Right ventricle myocardium inferior (tissue), 1 donor: ENCODE data around the gene RYR2. TPM values are rescaled to one million over a fixed set of nuclear protein-coding genes. Genes with fewer than 3 reads are reported as not detected.

Experiments used
- ATAC-seq: fragments of 200-7000 bp; cut with Tn5 transposase; one replicate; pipeline ENCODE4 v1.9.1; 2020; ENCODE audit warnings: mild to moderate bottlenecking, moderate library complexity
- DNase-seq: peaks from one replicate; pipeline ENCODE4 v3.0.0; 2021; ENCODE audit errors: missing footprints
- intact Hi-C: fragments of 100-400 bp; cut with DNase I; formaldehyde crosslinking; loops from one replicate; pipeline ENCODE4 v1.11.0; 2022
- total RNA-seq: library from RNA; stranded (reverse); fragmentation: NEBNext Ultra II Directional; extraction: Animal tissue kit (Norgen Biotek cat#: 25700); gene quantifications from one replicate; pipeline ENCODE4 v1.2.1, GENCODE V29; 2021
- donor health status: DM: no; HTN: yes; CAD: no; lungs with severe emphysema.

RYR2 gene
- total RNA-seq, 1 donor from 2014 or later: 694 TPM

DNA sequence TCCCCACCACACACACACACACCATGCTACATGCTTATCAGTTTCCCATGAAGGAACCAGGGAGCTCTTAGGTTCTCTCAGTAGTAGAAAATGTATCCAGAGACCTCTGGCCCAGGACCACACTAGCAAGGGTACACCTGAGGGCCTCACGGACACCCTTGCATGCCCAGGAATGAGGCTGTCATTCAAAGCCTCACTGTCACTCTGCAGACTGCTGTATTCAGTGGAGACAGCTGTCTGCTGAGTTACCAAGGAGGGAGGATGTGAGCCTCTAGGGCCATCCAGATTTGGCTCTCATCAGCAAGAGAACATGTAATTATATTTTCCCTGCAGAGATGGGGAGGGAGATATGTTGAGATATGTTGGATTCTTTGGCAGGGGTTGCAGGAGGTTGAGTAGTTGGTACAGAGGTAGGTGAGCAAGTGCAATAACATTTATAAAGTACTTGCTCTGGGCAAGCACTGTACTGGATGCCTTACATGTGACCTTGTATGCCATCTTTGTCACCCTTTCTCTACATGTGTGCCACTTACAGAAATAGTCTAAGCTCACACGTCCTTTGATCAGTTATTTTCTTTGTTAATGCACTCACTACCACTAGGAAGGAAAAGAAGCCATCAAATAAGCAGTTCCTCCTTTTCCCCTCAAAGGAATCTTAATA, 598.2 kb downstream of the RYR2 start:
- ATAC-seq: peak; percentile 75
- DNase-seq: no peak
- intact Hi-C loops: no loop called here

DNA sequence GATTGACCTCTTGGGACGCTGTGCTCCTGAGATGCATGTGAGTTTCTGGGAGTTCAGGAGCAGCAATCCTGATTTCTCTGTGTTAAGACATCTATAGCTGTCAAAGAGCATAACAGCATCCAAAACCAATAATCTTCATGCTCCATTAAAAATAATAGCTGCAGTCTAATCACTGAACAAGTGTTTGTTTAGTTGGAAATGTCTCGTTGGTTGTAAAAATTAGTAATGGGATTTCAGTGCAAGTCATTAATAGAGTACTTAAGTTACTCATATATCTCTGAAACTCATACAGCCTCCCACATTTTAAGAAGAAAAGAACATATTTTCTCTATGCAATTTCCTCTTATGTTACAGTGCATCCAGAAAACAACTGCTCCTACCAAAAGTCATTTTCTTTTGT, 599.0 kb downstream of the RYR2 start:
- DNase-seq (no peak), ATAC-seq (no peak)
- intact Hi-C loops: no loop called here

DNA sequence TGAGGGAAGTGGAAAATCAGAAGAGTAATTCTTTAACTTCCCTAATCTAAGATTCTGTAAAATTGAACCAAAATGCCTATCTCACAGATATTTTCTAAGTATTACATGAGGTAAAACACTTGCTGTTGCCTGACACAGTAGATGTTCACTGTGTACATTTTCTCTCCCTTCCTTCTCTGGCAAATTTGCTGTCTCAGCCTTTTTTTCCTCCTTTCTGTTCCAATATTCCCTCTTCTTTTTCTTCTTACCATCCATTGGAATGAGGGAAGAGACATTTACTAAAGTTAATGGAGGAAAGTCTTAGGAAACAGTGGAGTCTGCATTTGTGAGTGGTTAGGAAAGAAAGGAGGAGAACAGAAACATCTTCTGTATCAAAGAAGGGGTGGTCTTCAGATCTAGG, 608.8 kb downstream of the RYR2 start:
- ATAC-seq (no peak), DNase-seq (no peak)
- intact Hi-C loops: no loop called here

DNA sequence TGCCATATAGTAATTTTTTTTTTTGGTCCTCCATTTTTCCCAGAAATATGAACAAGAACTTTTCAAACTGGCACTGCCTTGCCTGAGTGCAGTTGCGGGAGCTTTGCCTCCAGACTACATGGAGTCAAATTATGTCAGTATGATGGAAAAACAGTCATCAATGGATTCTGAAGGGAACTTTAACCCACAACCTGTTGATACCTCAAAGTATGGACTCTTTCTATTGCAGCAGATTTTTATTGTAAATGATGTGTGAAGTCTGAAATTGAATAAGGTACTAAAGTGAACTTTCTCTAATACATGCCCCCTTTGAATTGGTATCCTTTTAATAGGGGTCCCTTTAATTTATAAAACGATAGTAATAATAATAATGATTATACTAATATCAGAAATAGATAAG, 613.8 kb downstream of the RYR2 start:
- DNase-seq: no peak
- intact Hi-C loops: no loop called here
- ATAC-seq: no peak

DNA sequence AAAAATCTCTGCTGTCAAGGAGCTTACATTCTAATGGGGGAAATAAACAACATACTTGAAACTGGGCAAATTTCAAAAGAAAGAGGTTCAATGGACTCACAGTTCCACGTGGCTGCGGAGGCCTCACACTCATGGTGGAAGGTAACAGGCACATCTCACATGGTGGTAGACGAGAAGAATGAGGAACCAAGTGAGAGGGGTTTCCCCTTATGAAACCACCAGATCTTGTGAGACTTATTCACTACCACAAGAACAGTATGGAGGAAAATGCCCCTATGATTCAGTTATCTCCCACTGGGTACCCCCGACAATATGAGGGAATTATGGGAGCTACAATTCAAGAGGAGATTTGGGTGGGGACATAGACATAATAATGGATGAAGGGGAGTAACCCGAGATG, 622.4 kb downstream of the RYR2 start:
- ATAC-seq (no peak), DNase-seq (no peak)
- intact Hi-C loops: no loop called here

DNA sequence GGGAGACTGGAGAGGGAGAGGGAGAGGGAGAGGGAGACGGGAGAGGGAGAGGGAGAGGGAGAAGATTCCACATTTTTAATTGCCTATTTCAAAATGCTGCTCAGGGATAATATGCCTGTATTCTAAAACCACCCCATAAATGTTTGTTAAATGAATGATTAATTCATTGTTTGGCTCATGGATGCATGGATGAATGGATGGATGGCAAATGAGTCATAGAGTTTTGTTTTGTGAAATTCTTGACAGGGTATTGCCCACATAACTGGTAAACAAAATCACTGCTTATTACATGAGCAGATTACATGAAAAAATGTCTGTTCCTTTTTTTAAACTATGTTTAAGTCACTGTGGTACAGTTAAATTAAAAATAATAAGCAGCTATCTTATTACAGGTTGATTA, 628.3 kb downstream of the RYR2 start:
- DNase-seq (no peak), ATAC-seq (no peak)
- intact Hi-C loops: no loop called here

DNA sequence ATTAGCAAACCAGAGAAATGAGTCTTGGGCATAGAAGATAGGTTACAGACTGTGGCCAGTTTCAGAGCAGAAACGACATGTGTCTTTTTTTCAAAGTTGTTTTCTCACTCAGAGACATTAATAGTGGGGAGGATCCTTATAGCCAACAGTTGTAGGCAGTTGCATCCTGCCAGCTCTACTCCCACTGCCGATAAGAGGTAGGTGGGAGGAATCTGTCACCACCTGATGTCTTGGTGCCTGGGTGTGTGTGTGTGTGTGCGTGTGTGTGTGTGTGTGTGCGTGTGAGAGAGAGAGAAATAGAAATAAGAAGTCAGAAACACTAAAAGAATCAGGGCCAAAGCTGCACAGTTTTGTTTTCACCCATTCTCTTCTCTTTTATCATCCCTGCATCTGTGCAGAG, 629.3 kb downstream of the RYR2 start:
- ATAC-seq: peak; percentile 37
- intact Hi-C loops: no loop called here
- DNase-seq: no peak

DNA sequence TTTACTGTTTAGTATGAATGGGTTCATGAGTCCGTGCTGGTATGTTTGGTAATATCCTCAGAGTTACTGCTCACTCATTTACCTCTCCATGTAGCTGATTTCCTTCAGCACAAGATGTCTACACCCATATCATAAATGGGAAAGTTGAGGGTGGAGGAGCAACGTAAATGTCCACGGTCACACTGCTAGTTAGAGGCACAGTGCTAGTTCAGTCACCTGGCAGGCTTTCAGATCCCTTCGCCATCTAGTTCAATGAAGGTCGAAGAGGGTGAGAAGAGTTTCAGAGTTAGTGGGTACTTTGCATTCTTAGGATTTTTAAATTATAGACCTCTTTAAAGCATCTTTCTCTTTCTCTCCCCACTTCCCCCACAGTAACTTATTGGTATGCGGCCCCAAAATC, 630.0 kb downstream of the RYR2 start:
- DNase-seq (no peak), ATAC-seq (peak; percentile 40)
- intact Hi-C loops: no loop called here

DNA sequence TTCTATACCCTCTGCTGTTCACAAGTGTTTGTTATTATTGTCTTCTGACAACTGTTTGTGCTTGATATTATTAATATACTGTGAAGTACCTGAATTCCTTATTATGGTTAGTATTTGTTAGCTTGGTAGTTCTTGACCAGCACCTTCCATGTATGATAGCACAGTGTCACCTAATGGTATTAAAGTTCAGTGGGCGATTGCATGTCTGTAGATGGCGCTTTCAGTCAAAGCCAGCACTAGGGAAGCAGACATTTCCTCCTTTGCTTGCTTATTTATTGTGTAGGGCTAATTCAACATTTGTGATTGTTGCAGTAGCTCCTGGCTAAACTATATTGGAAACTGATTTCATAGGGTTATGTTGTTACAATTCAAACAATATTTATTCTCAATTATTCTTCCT, 630.8 kb downstream of the RYR2 start:
- ATAC-seq: no peak
- no peak for DNase-seq
- intact Hi-C loops: no loop called here

DNA sequence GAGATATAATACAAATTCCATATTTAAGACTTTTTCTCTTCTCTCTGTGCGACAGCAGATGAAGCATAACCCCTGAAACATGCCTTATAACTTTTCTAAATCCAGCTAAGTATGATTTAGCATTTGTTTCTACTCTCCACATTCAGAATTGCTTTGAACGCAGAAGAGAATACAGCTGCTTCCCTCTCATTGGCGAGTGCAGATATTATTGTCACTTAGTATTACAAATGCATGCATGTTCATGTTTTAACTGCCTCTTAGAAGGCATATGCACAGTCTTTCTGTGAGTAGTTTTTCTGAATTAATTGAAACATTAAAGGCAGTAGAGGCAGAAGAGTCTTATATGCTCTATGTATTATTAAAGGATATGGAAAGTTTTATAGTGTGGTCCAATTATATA, 631.6 kb downstream of the RYR2 start:
- DNase-seq (no peak), ATAC-seq (no peak)
- intact Hi-C loops: no loop called here

DNA sequence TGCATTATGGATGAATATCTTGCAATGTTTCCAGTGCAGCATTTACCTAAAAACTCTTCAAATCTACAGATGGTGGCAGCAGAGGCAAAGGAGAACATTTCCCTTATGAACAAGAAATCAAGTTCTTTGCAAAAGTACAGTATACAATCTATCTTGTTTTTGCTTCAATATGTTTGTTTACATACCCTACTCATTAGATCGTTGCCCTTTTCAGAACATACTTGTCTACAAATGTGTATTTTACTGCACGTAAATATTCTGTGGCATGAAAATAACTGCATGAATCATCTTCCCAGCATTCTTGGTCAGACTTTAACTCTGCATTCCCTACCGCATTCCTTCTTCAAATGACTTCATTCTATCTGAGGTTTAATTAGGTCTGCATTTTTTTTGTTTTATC, 636.0 kb downstream of the RYR2 start:
- no peak for DNase-seq
- intact Hi-C loops: no loop called here
- ATAC-seq: no peak

DNA sequence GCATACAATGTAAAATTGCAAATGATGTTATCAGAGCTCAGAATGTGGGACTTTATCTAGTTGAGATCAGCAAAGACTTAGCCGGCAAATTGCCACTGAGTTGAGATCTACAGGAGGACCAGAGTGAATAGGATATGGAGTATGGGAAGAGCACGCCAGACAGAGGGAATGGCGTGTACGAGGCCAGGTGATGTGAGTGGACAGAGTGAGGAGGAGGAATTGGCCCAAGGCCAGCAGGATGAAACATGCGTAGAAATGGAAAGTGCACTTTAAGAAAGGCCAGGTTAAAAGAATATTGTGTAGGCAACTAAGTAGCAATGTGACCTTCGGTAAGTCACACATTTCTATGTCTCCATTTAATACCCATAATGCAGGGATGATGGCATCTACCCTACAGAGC, 637.7 kb downstream of the RYR2 start:
- no peak for DNase-seq
- peak; percentile 24 for ATAC-seq
- intact Hi-C loops: no loop called here

DNA sequence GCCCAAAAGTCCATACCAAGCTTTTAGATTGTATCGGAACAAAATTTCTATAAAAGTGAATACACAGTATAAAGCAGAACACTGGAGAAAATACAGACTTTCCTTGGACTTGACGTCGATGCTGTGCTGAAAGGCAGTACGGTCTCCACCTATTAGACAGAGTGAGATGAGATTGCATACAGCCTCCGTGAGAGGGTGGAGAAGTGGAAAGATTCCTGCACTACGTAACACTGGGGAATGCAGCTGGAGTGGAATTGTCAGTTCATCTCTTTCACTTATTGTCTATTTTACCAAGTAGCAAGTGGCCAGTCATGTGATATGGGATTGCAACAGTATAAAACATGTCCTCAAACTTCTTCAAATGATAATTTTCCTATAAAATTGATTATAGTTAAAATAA, 639.2 kb downstream of the RYR2 start:
- ATAC-seq (peak; percentile 12), DNase-seq (no peak)
- intact Hi-C loops: no loop called here

DNA sequence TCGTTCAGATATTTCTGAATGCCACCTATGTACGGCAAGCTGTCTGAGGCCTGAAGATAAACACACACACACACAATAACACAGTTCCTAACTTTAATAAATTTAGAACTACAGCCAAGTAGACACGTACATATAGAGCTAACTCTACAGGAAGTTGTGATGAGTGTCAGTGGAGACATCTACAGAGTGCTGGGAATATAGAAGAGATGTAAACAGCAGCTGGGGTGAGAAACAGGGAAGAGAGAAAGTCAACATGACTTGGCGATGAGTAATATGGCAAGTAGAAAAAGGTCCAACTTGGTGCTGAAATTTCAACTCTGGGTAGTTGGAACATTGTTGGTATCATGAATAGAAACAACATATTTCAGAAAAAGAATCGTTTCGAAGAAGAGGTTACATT, 642.3 kb downstream of the RYR2 start:
- DNase-seq (no peak), ATAC-seq (no peak)
- intact Hi-C loops: no loop called here

DNA sequence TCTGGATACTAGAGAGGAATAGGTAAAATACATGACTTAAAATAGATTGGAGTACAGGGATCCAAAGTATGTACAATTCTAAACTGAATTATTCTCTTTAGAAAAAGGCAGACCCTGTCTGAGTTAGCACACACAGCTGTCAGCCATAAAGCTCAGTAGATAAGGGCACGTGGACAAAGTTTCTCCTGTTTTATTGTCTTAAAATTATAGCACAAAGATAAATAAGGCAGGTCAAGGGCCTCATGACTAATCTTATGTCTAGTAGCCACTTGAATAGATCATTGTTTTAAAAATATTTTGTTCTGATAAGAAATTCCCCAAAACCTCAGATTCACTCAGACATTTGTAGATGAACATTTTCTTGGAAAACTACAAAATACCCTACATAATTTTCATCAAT, 643.6 kb downstream of the RYR2 start:
- ATAC-seq: no peak
- intact Hi-C loops: no loop called here

DNA sequence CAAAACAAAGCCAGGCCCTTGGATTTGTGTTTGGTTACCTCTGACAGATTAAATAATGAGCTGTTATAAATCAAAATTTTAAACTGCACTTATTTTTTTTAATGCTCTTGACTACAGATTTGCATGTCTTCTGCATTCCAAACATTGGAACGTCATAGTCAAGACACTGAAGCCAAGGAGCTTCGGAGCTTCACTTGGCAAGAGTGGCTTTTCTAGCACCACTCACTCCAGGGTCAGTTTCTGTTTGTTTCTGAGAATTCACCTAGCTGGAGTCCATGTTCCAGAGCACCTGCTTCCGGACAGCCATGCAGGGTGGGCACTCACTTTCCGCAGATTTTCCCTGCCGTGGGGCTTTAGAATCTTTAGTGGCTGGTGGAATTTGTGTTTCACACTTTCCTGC, 645.8 kb downstream of the RYR2 start:
- intact Hi-C loops: no loop called here

More for the DNA sequence above, 643.6 kb downstream of the RYR2 start:
- no peak for DNase-seq

DNA sequence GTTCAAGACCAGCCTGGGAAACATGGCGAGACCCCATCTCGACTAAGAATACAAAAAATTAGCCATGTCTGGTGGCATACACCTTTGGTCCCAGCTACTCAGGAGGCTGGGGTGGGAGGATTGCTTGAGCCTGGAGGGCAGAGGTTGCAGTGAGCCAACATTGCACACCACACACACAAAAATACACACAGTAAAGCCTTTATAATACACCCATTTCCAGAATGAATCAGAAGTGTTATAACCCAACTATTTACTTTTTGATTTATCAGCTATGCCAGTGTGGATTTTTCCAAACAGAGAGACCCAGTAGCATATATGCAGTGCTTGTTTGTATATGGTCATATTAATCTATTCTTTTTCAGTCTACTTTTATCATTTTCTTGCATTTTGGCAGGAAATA, 648.7 kb downstream of the RYR2 start:
- intact Hi-C loops: no loop called here
- ATAC-seq (no peak), DNase-seq (no peak)

More for the DNA sequence above, 645.8 kb downstream of the RYR2 start:
- ATAC-seq (no peak), DNase-seq (no peak)

DNA sequence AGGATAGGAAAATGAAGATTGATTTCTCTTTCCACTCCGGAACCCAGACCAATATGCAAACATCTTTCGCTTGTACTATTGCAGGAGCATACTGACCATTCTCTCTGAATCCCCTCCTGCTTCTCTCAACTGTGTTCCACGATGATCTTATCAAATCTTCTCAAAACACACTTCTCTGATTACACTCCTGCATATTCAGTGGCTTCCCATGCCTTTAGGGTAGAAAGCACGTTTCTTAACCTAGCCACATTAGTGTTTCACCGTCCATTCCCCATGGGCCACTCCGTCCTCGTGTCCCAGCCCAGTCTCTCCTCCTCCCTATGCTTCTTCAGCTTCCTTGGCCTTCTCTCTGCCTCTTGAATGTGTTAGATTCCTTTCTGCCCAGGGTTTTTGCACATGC, 650.3 kb downstream of the RYR2 start:
- DNase-seq: no peak
- intact Hi-C loops: no loop called here
- no peak for ATAC-seq

DNA sequence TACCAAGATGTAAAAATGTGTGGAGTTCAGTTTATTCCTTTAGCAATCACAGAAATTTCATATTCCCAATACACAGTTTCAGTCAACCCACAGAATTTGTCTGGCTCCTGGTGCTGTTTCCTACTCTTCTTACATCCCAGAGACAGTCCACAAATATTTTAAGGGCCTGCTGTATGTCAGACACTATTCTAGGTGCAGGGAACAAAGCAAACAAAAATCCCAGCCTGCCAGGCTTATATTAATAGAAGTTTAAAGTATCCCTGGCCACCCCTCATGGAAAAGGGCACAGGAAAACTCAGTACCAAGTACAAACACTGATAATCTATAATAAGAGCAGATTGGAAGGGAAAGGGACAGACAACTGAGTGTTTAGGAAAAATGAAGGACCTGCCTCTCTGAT, 653.9 kb downstream of the RYR2 start:
- ATAC-seq (peak; percentile 81), DNase-seq (no peak)
- intact Hi-C loops: no loop called here

DNA sequence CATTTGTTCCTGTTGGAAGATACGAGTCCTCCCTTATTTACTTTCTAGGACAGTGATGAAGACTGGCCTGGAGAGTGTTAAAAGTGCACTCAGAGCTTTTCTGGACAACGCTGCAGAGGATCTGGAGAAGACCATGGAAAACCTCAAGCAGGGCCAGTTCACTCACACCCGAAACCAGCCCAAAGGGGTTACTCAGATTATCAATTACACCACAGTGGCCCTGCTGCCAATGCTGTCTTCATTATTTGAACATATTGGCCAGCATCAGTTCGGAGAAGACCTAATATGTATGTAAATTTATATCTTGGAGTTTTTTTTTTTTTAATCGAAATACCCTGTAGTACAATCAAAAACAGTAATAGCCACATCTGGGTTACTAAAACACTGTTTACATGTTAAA, 658.2 kb downstream of the RYR2 start:
- intact Hi-C loops: no loop called here
- DNase-seq: no peak
- no peak for ATAC-seq

DNA sequence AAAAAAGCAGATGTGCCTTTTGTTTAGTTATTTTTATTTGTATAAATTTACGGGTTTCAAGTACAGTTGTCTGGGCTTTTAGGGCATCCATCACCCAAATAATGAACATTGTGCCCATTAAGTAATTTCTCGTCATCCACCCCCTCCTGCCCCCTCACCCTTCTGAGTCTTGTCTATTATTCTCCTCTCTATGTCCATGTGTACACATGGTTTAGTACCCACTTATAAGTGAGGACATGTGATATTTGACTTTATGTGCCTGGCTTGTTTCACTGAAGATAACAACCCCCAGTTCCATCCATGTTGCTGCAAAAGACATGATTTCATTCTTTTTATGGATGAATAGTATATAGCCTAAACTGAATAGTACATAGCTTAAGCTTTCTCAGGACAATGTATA, 659.5 kb downstream of the RYR2 start:
- ATAC-seq (peak; percentile 51), DNase-seq (no peak)
- intact Hi-C loops: no loop called here
